Peyer's patch (tissue), 4 donors: Measurements from ENCODE around the gene IRF8.

ENCODE experiments used
- CTCF ChIP-seq, 6 experiments: fragments of 450-650 bp in 4 of 6; fragments of 200-600 bp in 2 of 6; sonication (generic) in 1 of 6; IDR thresholded peaks; one replicate each; pipeline ENCODE4 v1.5.1; 2017 to 2019; ENCODE audit warnings: antibody characterized with exemption in 6 of 6, mild to moderate bottlenecking in 3 of 6, moderate library complexity in 1 of 6
- POLR2A ChIP-seq, 2 donors: fragments of 450-650 bp; IDR thresholded peaks; one replicate each; pipeline ENCODE4 v1.5.1; 2017; ENCODE audit warnings: antibody characterized with exemption in 2 of 2, mild to moderate bottlenecking in 2 of 2, moderate library complexity in 2 of 2

DNA sequence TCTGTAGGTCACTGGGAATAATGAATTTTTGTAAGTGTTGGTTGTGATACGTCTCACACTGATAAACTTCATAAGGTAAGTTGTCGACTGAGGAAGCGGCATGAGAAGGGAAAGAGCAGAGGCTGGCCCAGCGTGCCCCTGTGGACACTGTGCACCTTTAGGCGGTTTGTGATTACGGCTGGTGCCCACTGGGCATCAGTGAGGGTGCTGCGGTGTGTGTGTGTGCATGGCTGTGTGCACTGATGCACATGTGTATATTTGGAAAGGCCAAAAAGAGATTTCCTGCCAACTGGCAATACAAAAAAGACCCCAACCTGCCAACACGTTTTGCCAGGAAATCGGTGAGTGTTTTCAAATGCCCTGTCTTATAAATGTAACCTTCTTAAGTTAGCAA, 11.9 kb downstream of the IRF8 start:
- TF ChIP-seq CTCF (IDR thresholded peaks at IDR 0.05) (no peak), POLR2A (IDR thresholded peaks at IDR 0.05) (no peak)
